Epithelial cell of prostate (primary cell): ENCODE data around the gene PRAMEF13.
"Not testable (repeated sequence)": the region's sequence is repeated elsewhere in the genome, so short reads cannot be mapped to it uniquely, and the experiment has no call there.

Experiments used
- DNase-seq: peaks from one replicate; pipeline ENCODE4 v3.0.0-alpha.2; 2011; ENCODE audit warnings: low read depth, low spot score
- H3K27ac ChIP-seq: fragments of 450-650 bp; 2 replicates; pipeline ENCODE4 v1.5.1; 2017; ENCODE audit warnings: mild to moderate bottlenecking

PRAMEF13 gene, protein sequence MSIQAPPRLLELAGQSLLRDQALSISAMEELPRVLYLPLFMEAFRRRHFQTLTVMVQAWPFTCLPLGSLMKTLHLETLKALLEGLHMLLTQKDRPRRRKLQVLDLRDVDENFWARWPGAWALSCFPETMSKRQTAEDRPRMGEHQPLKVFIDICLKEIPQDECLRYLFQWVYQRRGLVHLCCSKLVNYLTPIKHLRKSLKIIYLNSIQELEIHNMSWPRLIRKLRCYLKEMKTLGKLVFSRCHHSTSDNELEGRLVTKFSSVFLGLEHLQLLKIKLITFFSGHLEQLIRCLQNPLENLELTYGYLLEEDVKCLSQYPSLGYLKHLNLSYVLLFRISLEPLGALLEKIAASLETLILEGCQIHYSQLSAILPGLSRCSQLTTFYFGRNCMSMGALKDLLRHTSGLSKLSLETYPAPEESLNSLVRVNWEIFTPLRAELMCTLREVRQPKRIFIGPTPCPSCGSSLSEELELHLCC

DNA sequence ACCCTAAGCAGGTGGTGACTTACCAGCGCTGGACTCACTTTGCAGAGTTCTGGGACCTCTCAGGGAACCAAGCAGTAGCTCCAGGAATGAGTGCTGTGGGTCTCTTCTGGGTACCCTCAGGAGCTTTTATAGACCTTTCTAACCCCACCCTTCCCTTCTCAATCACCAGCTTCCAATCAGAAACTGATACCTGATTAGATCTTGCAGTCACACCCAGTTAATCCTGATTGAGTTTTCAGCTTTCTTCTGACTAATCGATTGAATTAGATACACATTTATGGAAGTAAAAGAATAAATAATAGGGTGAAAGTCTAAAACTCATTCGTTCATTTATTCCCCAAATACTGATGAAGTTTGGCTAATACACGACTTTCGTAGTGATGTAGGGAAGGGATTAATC lies at the start of gene PRAMEF13:
PRAMEF13 (minus strand) TSS at position 101 of the 400 bp plus-strand sequence. CDS start 1,820 bp downstream, outside the sequence.
- DNase-seq, H3K27ac ChIP-seq: not testable (repeated sequence)

DNA sequence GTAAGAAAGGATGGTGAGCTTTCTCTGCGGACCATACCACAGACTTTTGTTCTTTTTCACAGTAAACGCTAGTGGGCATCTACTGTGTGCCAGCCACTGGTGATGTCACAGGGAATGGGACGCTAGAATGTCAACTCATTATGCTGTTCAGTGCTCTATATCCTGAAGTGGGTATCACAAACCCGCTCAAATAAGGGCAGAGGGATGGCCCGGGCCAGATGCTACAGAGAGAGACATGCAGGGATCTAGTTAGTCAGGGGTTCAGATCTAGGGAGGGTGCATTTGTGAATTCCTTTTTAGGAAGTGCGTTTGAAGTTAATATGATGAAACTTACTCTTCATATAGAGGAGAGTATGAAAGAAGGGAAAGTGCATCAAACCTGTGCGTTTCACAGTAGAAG lies 45.9 kb upstream of the PRAMEF13 start:
- not testable (repeated sequence) for DNase-seq, H3K27ac ChIP-seq

DNA sequence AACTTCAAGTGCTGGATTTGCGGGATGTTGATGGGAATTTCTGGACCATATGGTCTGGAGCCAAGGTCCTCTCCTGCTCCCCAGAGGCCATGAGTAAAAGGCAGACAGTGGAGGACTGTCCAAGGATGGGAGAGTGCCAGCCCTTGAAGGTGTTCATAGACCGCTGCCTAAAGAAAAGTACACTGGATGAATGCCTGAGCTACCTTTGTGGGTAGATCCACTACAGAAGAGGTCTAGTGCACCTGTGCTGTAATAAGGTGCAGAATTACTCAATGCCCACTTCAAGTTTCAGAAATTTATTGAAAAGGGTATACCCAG lies 45.3 kb upstream of the PRAMEF13 start:
- not testable (repeated sequence) for DNase-seq, H3K27ac ChIP-seq

DNA sequence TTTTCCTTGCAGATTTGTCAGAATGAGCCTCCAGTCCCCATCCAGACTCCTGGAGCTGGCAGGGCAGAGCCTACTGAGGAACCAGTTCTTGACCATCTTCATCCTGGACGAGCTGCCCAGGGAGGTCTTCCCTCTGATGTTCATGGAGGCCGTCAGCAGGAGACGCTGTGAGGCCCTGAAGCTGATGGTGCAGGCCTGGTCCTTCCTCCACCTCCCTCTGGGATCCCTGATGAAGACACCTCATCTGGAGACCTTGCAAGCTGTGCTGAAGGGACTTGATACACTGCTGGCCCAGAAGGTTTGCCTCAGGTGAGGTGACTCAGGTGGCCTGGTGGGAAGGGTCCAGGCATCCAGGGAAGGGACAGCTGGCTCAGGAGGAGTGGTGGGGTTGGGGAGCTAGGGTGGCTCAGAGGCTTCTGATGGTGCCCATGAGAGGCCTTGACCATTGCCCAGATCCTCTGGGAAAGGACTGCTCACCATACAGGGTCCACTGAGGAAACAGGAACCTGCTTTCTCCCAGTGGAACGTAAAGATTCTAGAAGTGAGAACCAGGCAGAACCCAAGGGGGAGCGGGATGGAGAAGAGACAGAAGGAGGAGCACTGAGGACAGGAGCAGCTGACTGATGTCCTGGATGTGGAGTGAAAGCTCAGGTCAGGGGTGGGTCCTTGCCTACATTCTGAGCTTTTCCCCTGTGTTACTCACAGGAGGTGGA lies 44.8 kb upstream of the PRAMEF13 start:
- H3K27ac ChIP-seq, DNase-seq: not testable (repeated sequence)

DNA sequence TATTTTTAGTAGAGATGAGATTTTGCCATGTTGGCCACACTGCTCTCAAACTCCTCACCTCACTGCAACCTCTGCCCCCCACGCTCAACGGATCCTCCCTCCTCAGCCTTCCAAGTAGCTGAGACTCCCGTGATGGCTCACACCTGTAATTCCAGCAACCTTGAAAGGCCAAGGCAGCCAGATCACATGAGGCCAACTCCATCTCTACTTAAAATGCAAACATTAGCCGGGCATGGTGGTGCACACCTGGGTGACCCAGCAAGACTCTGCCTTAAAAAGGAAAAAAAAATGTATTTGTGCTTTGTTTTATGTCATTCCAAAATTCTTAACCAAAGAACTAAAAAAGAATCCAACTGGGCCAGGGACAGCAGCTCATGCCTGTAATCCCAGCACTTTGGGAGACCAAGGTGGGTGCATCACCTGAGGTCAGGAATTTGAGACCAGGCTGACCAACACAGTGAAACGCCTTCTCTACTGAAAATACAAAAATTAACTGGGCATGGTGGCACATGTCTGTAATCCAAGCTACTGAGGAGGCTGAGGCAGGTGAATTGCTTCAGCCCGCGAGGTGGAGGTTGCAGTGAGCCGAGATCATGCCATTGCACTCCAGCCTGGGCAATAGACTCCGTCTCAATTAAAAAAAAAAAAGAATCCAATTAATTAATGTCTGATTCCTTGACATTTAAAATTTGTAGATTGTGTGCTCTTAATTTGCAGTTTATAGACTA lies 42.5 kb upstream of the PRAMEF13 start:
- DNase-seq, H3K27ac ChIP-seq: not testable (repeated sequence)

DNA sequence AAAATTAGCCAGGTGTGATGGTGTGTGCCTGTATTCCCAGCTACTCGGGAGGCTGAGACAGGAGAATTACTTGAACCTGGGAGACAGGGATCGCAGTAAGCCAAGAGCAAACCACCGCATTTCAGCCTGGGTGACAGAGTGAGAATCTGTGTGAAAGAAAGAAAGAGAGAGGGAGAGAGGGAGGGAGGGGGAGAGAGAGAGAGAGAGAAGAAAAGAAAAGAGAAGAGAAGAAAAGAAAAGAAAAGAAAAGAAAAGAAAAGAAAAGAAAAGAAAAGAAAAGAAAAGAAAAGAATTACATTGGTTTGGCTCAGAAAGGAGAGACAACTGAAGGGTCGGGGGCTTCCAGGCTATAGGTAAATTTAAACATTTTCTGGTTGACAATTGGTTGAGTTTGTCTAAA lies 38.4 kb upstream of the PRAMEF13 start:
- not testable (repeated sequence) for H3K27ac ChIP-seq, DNase-seq

DNA sequence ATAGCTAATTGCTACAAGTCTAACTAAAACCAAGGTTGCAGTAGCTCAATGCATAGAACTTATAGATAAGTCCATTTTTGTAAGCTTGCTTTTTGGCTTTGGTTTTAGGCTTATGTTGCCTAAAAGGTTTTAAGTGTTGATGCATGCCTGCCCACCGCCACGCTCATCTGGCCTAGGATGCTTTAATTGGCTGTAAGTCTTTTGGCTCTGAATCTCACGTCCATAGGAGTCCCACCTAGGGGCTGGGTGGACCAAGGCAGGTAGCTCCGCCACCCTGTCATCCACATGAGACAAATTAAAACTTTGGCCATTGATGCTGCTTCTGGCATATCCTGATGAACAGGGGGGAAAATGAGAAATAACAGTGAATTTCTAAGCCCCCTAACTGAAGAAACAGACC lies 36.4 kb upstream of the PRAMEF13 start:
- H3K27ac ChIP-seq, DNase-seq: not testable (repeated sequence)

DNA sequence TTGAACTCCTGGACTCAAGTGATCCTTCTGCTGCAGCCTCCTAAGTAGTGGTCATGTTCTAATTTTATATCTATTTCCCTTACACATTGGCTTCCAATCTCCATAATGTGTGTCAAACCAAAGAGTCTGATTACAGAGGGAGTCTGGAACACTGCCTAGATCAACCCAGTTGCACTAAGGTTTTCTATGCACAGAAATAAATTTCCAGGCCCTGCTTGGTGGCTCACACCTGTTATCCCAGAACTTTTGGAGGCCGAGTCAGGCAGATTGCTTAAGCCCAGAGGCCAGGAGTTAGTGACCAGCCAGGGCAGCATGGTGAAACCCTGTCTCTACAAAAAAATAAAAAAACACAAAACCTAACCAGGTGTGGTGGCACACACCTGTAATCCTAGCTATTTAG lies 32.8 kb upstream of the PRAMEF13 start:
- not testable (repeated sequence) for DNase-seq, H3K27ac ChIP-seq

DNA sequence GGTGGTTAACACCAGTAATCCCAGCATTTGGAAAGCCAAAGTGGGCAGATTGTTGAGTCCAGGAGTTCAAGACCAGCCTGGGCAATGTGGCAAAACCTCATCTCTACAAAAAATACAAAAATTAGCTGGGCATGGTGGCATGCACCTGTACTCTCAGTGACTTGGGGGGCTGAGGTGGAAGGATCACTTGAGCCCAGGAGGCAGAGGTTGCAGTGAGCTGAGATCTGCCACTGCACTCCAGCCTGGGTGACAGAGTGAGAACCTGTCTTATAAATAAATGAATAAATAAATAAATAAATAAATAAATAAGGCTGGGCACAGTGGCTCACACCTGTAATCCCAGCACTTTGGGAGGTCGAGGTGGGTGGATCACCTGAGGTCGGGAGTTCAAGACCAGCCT lies 30.8 kb upstream of the PRAMEF13 start:
- H3K27ac ChIP-seq, DNase-seq: not testable (repeated sequence)

DNA sequence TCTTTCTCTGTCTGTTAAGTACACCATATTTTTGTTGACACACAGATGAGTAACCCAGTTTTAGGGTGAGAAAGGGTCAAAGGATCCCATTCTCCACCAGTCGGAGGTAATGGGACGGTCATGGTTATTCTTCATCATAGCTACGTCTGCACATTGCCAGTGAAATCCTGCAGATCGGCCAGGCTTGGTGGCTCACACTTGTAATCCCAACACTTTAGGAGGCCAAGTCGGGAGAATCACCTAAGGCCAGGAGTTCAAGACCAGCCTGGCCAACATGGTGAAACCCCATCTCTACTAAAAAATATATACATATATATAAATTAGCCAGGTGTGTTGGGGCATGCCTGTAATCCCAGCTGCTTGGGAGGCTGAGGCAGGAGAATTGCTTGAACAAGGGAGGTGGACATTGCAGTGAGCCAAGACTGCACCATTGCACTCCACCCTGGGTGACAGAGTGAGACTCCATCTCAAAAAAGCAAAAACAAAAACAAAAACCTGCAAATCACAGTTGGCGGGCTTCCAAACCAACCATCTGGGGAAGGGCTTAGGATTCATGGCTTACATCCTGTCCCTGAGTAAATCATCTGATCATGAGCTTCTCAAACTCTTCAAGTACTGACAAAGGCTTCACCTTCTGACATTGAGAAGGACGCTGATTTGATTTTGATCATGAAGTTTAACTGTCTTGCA lies 30.0 kb upstream of the PRAMEF13 start:
- not testable (repeated sequence) for DNase-seq

DNA sequence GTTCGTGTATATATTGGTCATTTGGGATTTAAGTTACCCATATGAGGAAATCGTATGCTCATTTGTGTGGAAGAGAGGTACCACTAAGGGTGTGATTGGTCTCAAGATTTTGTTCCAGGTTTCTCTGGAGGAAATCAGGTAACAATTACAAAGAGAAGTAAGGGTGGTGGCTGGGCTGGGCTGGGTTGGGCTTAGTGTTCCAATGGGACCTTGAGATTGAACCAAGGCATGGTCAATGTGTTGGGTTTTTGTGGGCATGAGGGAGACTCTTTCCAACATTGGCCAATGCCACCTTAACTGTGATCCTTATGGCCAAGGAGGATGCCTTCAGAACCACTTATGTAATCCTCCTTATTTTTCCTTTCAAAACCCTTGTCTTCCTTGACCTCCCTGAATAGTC lies 29.4 kb upstream of the PRAMEF13 start:
- DNase-seq, H3K27ac ChIP-seq: not testable (repeated sequence)

More for the DNA sequence above, 30.0 kb upstream of the PRAMEF13 start:
- H3K27ac ChIP-seq: not testable (repeated sequence)

DNA sequence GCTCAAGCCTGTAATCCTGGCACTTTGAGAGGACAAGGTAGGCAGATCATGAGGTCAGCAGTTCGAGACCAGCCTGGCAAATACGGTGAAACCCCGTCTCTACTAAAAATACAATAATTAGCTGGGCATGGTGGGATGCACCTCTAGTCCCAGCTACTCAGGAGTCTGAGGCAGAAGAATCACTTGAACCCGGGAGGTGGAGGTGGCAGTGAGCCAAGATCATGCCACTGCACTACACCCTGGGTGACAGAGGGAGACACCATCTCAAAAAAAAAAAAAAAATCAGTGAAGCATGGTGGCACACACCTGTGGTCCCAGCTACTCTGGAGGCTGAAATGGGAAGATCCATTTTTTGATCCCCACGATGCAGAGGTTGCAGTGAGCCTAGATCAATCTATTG lies 28.9 kb upstream of the PRAMEF13 start:
- H3K27ac ChIP-seq, DNase-seq: not testable (repeated sequence)

DNA sequence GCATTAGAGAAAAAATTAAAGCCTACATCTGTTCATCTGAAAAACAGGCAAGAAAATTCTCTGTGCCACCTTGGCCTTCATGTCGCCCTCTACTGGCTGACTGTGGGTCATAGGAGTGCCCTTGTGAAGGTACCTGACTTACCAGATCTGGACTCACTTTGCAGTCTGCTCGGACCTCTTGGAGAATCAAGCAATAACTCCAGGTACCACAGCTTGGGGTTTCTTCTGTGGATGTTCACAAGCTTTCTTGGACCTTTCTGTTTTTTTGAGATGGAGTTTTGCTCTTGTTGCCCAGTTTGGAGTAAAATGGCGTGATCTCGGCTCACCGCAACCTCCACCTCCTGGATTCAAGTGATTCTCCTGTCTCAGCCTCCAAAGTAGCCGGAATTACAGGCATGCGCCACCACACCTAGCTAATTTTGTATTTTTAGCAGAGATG lies 27.2 kb upstream of the PRAMEF13 start:
- DNase-seq: no peak
- no peak overlapping the region for H3K27ac ChIP-seq

DNA sequence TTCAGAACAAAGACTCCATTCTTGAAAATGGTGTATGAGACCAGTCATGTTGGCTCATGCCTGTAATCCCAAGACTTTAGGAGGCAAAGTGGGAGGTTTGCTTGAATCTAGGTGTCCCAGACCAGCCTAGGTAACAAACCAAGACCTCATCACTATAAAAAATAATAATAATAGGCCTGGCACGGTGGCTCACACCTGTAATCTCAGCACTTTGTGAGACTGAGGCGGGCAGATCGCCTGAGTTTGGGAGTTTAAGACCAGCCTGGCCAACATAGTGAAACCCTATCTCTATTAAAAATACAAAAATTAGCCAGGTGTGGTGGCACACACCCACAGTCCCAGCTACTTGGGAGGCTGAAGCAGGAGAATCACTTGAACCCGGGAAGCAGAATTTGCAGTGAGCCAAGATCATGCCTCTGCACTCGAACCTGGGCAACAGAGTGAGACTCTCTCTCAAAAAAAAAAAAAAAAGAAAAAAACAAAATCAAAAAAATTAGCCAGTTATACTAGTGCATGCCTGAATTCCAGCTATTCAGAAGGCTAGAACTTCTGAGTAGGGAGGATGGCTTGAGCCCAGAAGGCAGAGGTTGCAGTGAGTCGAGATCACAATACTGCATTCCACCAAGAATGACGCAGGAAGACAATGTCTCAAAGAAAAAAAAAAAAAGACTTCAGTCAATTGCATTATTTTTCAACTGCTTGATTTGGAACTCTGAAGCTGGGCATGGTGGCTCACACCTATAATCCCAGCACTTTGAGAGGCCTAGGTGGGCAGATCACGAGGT lies 26.3 kb upstream of the PRAMEF13 start:
- not testable (repeated sequence) for H3K27ac ChIP-seq, DNase-seq

DNA sequence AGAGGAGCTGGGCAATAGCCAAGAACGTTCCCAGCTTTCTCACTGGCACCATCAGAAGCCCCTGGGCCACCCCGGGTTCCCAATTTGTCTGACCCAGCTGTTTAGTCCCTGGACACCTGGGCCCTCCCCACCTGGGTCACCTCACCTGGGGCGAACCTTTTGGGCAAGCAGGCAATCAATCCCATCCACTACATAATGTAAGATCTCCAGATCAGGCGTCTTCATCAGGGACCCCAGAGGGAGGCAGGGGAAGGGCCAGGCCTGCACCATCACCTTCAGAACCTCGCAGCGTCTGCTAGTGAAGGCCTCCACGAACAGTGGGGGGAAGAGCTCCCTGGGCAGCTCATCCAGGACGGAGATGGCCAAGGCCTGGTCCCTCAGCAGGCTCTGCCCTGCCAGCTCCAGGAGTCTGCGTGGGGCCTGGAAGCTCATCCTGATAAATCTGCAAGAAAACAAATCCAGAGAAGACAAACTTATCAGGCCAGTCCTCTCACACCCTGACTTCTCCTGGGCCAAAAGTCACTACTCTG lies 24.5 kb upstream of the PRAMEF13 start, which contains the start of gene PRAMEF18:
PRAMEF18 (minus strand) TSS at position 480 of the 530 bp plus-strand sequence; CDS start at position 432, 48 bp downstream.
- H3K27ac ChIP-seq, DNase-seq: not testable (repeated sequence)

DNA sequence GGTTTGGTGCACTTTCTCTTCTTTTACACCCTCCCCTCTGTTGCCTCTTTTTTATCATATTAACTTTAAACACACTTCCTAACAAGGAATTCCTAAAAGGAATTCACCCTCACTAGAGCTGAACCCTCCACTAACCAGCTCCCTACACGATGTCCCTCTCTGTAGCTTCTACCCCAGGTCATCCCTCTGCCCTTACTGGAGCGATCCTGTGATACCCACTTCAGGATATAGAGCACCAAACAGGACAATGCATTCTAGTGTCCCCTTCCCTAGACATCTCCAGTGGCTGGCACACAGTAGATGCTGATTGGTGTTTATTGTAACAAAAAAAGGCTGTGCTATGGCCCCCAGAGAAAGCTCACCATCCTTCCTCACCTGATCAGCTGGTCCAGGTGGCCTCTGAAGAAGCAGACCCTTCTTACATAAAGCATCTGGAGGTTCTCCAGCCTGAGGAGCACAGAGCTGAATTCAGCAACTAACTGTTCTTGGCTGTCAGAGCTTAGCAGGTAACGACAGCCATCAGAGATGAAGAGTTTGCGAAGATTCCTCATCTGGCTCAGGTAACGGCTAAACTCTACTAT lies 23.4 kb upstream of the PRAMEF13 start:
- DNase-seq: no peak
- H3K27ac ChIP-seq: no peak overlapping the region

DNA sequence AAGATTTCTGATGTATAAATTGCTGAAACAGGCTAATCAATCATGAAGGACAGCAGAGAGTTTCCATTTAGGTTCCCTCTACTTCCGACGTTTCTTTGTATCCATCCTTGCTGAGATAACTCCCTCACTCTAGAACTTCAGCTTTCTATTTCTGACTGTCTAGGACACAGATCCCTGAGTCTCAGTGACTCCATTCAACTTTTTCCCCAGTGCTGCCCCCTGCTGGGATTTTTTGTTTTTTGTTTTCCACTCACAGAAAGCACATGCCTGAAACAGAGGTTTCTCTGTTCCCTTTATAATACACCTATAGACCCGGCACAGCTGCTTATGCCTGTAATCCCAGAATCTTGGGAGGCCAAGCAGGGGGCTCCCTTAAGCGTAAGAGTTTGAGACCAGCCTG lies 21.6 kb upstream of the PRAMEF13 start:
- not testable (repeated sequence) for DNase-seq, H3K27ac ChIP-seq

DNA sequence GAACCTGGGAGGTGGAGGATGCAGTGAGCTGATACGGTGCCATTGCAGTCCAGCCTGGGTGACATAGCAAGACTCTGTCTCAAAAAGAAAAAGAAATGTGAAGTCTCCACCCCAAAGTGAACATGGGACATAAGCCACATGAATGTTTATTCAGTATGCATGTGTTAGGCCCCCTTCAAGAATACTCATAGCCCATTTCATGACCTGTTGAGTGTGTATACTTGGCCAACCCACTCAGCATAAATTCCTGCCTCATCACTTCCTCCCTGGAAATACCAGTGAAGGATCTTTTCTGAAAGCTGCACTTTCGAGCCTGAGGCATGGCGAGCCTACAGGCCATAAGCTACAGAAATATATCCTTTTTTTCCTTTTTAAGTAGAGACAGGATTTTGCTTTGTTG lies 18.0 kb upstream of the PRAMEF13 start:
- H3K27ac ChIP-seq, DNase-seq: not testable (repeated sequence)
